Astrocyte of the cerebellum (primary cell): ENCODE results near the gene GGACT.

Source experiments
- DNase-seq: peaks from one replicate; pipeline ENCODE4 v3.0.0-alpha.2; 2011; ENCODE audit warnings: low read depth
- H3K4me3 ChIP-seq: 2 replicates; pipeline ENCODE4 v1.5.1; 2011; ENCODE audit warnings: mild to moderate bottlenecking, low read depth, low read length, moderate library complexity
- CTCF ChIP-seq: IDR thresholded peaks from 2 replicates; pipeline ENCODE4 v1.5.1; 2012; ENCODE audit warnings: low read length, low read depth, moderate library complexity, mild to moderate bottlenecking; ENCODE audit errors: missing control alignments
- in situ Hi-C: cut with HindIII; loops from 2 replicates; pipeline ENCODE4 v1.10.0; 2017; ENCODE audit warnings: low sequenced_read_pairs

The GGACT gene

GRCh38 chr13:100541897-100542825 lies 46.4 kb downstream of the GGACT start:
- no peak for DNase-seq
- in situ Hi-C loops: no loop called here
- no peak overlapping the region for H3K4me3 ChIP-seq
- no peak for TF ChIP-seq CTCF

GRCh38 chr13:100540621-100541020 lies 48.0 kb downstream of the GGACT start:
- no peak overlapping the region for H3K4me3 ChIP-seq
- DNase-seq: no peak
- TF ChIP-seq CTCF: no peak
- in situ Hi-C loops: no loop called here

- no peak for DNase-seq
- in situ Hi-C loops: no loop called here
- TF ChIP-seq CTCF: no peak
- H3K4me3 ChIP-seq: no peak overlapping the region
Observed at GRCh38 chr13:100537951-100538462, 50.6 kb downstream of the GGACT start.

- no peak overlapping the region for H3K4me3 ChIP-seq
- TF ChIP-seq CTCF: no peak
- no peak for DNase-seq
- in situ Hi-C loops: no loop called here
Observed at GRCh38 chr13:100537486-100537885, 51.1 kb downstream of the GGACT start.

GRCh38 chr13:100536643-100537180 lies 51.9 kb downstream of the GGACT start:
- DNase-seq: no peak
- in situ Hi-C loops: no loop called here
- TF ChIP-seq CTCF: no peak

GRCh38 chr13:100535426-100536135 lies 53.0 kb downstream of the GGACT start:
- no peak overlapping the region for H3K4me3 ChIP-seq
- in situ Hi-C loops: no loop called here
- TF ChIP-seq CTCF: no peak
- no peak for DNase-seq

More at GRCh38 chr13:100536643-100537180, 51.9 kb downstream of the GGACT start:
- H3K4me3 ChIP-seq: no peak overlapping the region
